Measurements from ENCODE around the gene OTULIN.

- TF ChIP-seq CTCF (IDR thresholded peaks at IDR 0.05; ENCODE audit: low read depth, low read length): no peak
- TF ChIP-seq EZH2phosphoT487 (IDR thresholded peaks at IDR 0.05; ENCODE audit: low read depth): no peak
These were observed 2.8 kb downstream of the OTULIN start for GRCh38 chr5:14667290-14667689.

All from OCI-LY3 (cell line).